ENCODE results near the gene MCM9.
"Not testable (repeated sequence)": the region's sequence is repeated elsewhere in the genome, so short reads cannot be mapped to it uniquely, and the experiment has no call there.

The MCM9 gene

GRCh38 chr6:118862443-118862842 lies 72.5 kb downstream of the MCM9 start:
- DNase-seq: no peak

- DNase-seq: no peak
These were observed 74.1 kb downstream of the MCM9 start for GRCh38 chr6:118860880-118861279.

GRCh38 chr6:118860363-118860762 lies 74.6 kb downstream of the MCM9 start:
- DNase-seq: no peak

- no peak for DNase-seq
These were observed 75.4 kb downstream of the MCM9 start for GRCh38 chr6:118859517-118860064.

GRCh38 chr6:118856301-118856700 lies 78.7 kb downstream of the MCM9 start:
- DNase-seq: no peak

GRCh38 chr6:118853408-118853807 lies 81.6 kb downstream of the MCM9 start:
- no peak for DNase-seq

GRCh38 chr6:118844915-118845314 lies 90.0 kb downstream of the MCM9 start:
- no peak for DNase-seq

GRCh38 chr6:118843685-118844390 lies 91.1 kb downstream of the MCM9 start:
- no peak for DNase-seq

- no peak for DNase-seq
These were observed 104.3 kb downstream of the MCM9 start for GRCh38 chr6:118830691-118831090.

GRCh38 chr6:118829817-118830478 lies 105.0 kb downstream of the MCM9 start:
- no peak for DNase-seq

GRCh38 chr6:118826096-118826495 lies 108.9 kb downstream of the MCM9 start:
- no peak for DNase-seq

GRCh38 chr6:118825661-118826060 lies 109.3 kb downstream of the MCM9 start:
- no peak for DNase-seq

- DNase-seq: no peak
These were observed 119.5 kb downstream of the MCM9 start for GRCh38 chr6:118815495-118815894.

GRCh38 chr6:118813775-118814174 lies 121.2 kb downstream of the MCM9 start:
- DNase-seq: no peak

GRCh38 chr6:118812970-118813369 lies 122.0 kb downstream of the MCM9 start:
- DNase-seq: no peak

GRCh38 chr6:118810420-118811027 lies 124.4 kb downstream of the MCM9 start:
- no peak for DNase-seq

- DNase-seq: no peak
These were observed 125.9 kb downstream of the MCM9 start for GRCh38 chr6:118808793-118809638.

- no peak for DNase-seq
These were observed 130.9 kb downstream of the MCM9 start for GRCh38 chr6:118804091-118804490.

- no peak for DNase-seq
These were observed 133.7 kb downstream of the MCM9 start for GRCh38 chr6:118801257-118801656.

GRCh38 chr6:118800394-118801071 lies 134.4 kb downstream of the MCM9 start:
- DNase-seq: peak; percentile 13

- no peak for DNase-seq
These were observed 135.1 kb downstream of the MCM9 start for GRCh38 chr6:118799826-118800225.

GRCh38 chr6:118796548-118796947 lies 138.4 kb downstream of the MCM9 start:
- not testable (repeated sequence) for DNase-seq

Measured in T1000 (cell line).